Stimulated activated CD4-positive, alpha-beta T cell treated with anti-CD3 and anti-CD28 coated beads, TNF-alpha, amount 100 ng/mL, for 4 hours (primary cell): ENCODE results near the gene ALOX12B.
"Not testable (repeated sequence)": the region's sequence is repeated elsewhere in the genome, so short reads cannot be mapped to it uniquely, and the experiment has no call there.

Experiments
- DNase-seq, 3 experiments: peaks; one replicate each; pipeline ENCODE4 v3.0.0-alpha.2; 2020; ENCODE audit warnings: low read depth in 3 of 3

ALOX12B gene

GRCh38 chr17:8082292-8082691, 5.2 kb downstream of the ALOX12B start:
- DNase-seq, result no peak

GRCh38 chr17:8081876-8082275, 5.6 kb downstream of the ALOX12B start:
- DNase-seq, result no peak

- DNase-seq, result no peak
Measured at GRCh38 chr17:8080799-8081219, 6.7 kb downstream of the ALOX12B start.

GRCh38 chr17:8080208-8080798, 7.2 kb downstream of the ALOX12B start:
- DNase-seq, result no peak

- peak; percentile 61 to 67 (median 66) for DNase-seq
Measured at GRCh38 chr17:8079291-8080207, 8.0 kb downstream of the ALOX12B start.

- not testable (repeated sequence) for DNase-seq
Measured at GRCh38 chr17:8077939-8078338, 9.6 kb downstream of the ALOX12B start.

GRCh38 chr17:8076502-8077266, 10.8 kb downstream of the ALOX12B start:
- no peak for DNase-seq

GRCh38 chr17:8075574-8076342, 11.8 kb downstream of the ALOX12B start:
- no peak for DNase-seq

- DNase-seq, result no peak
Measured at GRCh38 chr17:8075081-8075480, 12.4 kb downstream of the ALOX12B start.

- DNase-seq, result no peak
Measured at GRCh38 chr17:8074554-8074953, 13.0 kb downstream of the ALOX12B start.

GRCh38 chr17:8073627-8074484, 13.7 kb downstream of the ALOX12B start:
- DNase-seq, result peak; percentile 72 to 83 (median 82)

GRCh38 chr17:8072729-8073461, 14.6 kb downstream of the ALOX12B start:
- peak in 1 of 3 experiments; percentile 31 for DNase-seq

- no peak for DNase-seq
Measured at GRCh38 chr17:8072341-8072728, 15.2 kb downstream of the ALOX12B start.

- no peak for DNase-seq
Measured at GRCh38 chr17:8071496-8071895, 16.0 kb downstream of the ALOX12B start.

GRCh38 chr17:8069587-8069860, 18.0 kb downstream of the ALOX12B start:
- DNase-seq, result no peak

- no peak for DNase-seq
Measured at GRCh38 chr17:8068736-8069586, 18.6 kb downstream of the ALOX12B start.

GRCh38 chr17:8067806-8068205, 19.7 kb downstream of the ALOX12B start:
- DNase-seq, result no peak

- DNase-seq, result no peak
Measured at GRCh38 chr17:8066841-8067775, 20.4 kb downstream of the ALOX12B start.
